Myocyte (in vitro differentiated cells): ENCODE data around the gene DMKN. TPM values are rescaled to one million over a fixed set of nuclear protein-coding genes. Genes with fewer than 3 reads are reported as not detected.

Source experiments
- total RNA-seq: library from RNA; depleted of rRNA; stranded (reverse); fragments of >200 nt; gene quantifications from 2 replicates; pipeline ENCODE4 v1.2.3, GENCODE V29; 2014

The DMKN gene
- total RNA-seq, 1 donor from 2014 or later, result 3.0 TPM

Other genes with a start within 250 kb of the DMKN start
- gene USF2, start 244.7 kb downstream of the DMKN start, total RNA-seq, result 107 TPM in 2 replicates
- gene HAMP, start 231.1 kb downstream of the DMKN start, total RNA-seq, result not detected in 2 replicates
- not detected in 2 replicates for gene MAG, start 221.5 kb downstream of the DMKN start, total RNA-seq
- gene CD22, start 184.5 kb downstream of the DMKN start, total RNA-seq, result 0.05 TPM in 1 of 2 replicates, not detected in the other
- not detected in 2 replicates for gene FFAR1, start 165.7 kb downstream of the DMKN start, total RNA-seq
- gene FFAR3, start 155.2 kb downstream of the DMKN start, total RNA-seq, result not detected in 2 replicates
- not detected in 2 replicates for gene GPR42, start 142.6 kb downstream of the DMKN start, total RNA-seq
- gene FFAR2, start 65.4 kb downstream of the DMKN start, total RNA-seq, result not detected in 2 replicates
- not detected in 2 replicates for gene KRTDAP, start 23.2 kb downstream of the DMKN start, total RNA-seq
- not detected in 2 replicates for gene SBSN, start 14.7 kb upstream of the DMKN start, total RNA-seq
- gene GAPDHS, start 19.8 kb upstream of the DMKN start, total RNA-seq, result not detected in 2 replicates
- 124 and 137 TPM in 2 replicates for gene TMEM147, start 32.0 kb upstream of the DMKN start, total RNA-seq
- gene ATP4A, start 50.0 kb upstream of the DMKN start, total RNA-seq, result not detected in 2 replicates
- gene PMIS2, start 72.5 kb upstream of the DMKN start, total RNA-seq, result not detected in 2 replicates
- gene HAUS5, start 99.1 kb upstream of the DMKN start, total RNA-seq, result 4.8 and 6.5 TPM in 2 replicates
- 68.9 and 72.6 TPM in 2 replicates for gene RBM42, start 115.4 kb upstream of the DMKN start, total RNA-seq
- gene ETV2, start 128.1 kb upstream of the DMKN start, total RNA-seq, result not detected in 2 replicates
- 513 and 547 TPM in 2 replicates for gene COX6B1, start 134.7 kb upstream of the DMKN start, total RNA-seq
- not detected in 2 replicates for gene UPK1A, start 152.9 kb upstream of the DMKN start, total RNA-seq
- 0.11 TPM in 1 of 2 replicates, not detected in the other for gene ZBTB32, start 190.9 kb upstream of the DMKN start, total RNA-seq
- gene KMT2B, start 204.4 kb upstream of the DMKN start, total RNA-seq, result 11.1 and 11.2 TPM in 2 replicates
- gene IGFLR1, start 228.8 kb upstream of the DMKN start, total RNA-seq, result 1.8 and 4.8 TPM in 2 replicates
- 9.7 and 12.0 TPM in 2 replicates for gene U2AF1L4, start 231.8 kb upstream of the DMKN start, total RNA-seq
- gene PSENEN, start 232.0 kb upstream of the DMKN start, total RNA-seq, result 32.5 and 32.8 TPM in 2 replicates
- gene LIN37, start 234.9 kb upstream of the DMKN start, total RNA-seq, result 10.6 and 18.1 TPM in 2 replicates
- 0.21 and 0.37 TPM in 2 replicates for gene HSPB6, start 243.4 kb upstream of the DMKN start, total RNA-seq
- 3.2 and 3.6 TPM in 2 replicates for gene PROSER3, start 244.5 kb upstream of the DMKN start, total RNA-seq